ENCODE data around the gene CNN2. TPM values are rescaled to one million over a fixed set of nuclear protein-coding genes. Genes with fewer than 3 reads are reported as not detected.

The CNN2 gene
- total RNA-seq, 2 donors from 2014 or later, result 47.8 to 48.5 TPM

DNA sequence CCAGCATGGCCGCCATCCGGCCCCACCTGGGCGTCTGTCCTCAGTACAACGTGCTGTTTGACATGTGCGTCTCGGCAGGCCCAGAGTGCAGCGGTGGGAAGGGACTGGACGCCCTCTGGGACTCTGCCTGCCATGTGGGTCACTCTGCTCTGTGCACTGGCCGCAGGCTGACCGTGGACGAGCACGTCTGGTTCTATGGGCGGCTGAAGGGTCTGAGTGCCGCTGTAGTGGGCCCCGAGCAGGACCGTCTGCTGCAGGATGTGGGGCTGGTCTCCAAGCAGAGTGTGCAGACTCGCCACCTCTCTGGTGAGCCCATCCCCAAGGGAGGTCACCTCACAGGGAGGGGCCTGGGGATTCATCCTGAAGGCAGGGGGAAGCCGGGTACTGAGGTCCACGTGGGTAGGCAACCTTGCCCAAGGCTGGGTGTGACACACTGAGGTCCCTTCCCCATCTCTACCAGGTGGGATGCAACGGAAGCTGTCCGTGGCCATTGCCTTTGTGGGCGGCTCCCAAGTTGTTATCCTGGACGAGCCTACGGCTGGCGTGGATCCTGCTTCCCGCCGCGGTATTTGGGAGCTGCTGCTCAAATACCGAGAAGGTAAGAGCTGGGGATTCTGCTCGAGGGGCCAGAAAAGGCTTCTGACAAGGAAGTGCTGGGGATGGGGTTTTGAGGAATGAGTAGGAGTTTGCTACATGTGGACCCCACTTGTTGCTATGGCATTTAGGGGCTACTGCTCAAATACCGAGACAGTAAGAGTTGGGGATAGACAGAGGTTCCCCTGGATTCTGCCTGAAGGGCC lies 24.8 kb downstream of the CNN2 start:
- Histone ChIP-seq H3K27ac (no peak overlapping the region), H3K36me3 (no peaks in the 10 kb centered on the region), H3K4me3 (no peak overlapping the region), H3K9me3 (peaks cover under 1 to 7% of the 10 kb centered on the region in 2 donors), H3K27me3 (no peaks in the 10 kb centered on the region), H3K4me1 (no peaks in the 10 kb centered on the region)
- TF ChIP-seq, protein P1, sequence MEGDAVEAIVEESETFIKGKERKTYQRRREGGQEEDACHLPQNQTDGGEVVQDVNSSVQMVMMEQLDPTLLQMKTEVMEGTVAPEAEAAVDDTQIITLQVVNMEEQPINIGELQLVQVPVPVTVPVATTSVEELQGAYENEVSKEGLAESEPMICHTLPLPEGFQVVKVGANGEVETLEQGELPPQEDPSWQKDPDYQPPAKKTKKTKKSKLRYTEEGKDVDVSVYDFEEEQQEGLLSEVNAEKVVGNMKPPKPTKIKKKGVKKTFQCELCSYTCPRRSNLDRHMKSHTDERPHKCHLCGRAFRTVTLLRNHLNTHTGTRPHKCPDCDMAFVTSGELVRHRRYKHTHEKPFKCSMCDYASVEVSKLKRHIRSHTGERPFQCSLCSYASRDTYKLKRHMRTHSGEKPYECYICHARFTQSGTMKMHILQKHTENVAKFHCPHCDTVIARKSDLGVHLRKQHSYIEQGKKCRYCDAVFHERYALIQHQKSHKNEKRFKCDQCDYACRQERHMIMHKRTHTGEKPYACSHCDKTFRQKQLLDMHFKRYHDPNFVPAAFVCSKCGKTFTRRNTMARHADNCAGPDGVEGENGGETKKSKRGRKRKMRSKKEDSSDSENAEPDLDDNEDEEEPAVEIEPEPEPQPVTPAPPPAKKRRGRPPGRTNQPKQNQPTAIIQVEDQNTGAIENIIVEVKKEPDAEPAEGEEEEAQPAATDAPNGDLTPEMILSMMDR (IDR thresholded peaks at IDR 0.05), result no peak
- DNase-seq (ENCODE audit: low spot score), result no peak

DNA sequence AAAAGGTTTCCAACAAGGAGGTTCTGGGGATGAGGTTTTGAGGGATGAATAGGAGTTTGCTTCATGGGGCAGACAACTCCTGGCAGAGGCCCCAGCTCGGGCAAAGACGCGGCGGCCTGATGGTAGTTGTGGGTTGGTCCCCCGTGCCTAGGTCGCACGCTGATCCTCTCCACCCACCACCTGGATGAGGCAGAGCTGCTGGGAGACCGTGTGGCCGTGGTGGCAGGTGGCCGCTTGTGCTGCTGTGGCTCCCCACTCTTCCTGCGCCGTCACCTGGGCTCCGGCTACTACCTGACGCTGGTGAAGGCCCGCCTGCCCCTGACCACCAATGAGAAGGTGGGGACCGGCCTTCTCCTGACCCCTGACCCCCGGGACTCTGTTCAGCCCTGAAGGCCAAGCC lies 25.4 kb downstream of the CNN2 start:
- H3K27me3 ChIP-seq, result no peaks in the 10 kb centered on the region
- H3K4me1 ChIP-seq, result no peaks in the 10 kb centered on the region
- TF ChIP-seq, protein P1 (IDR thresholded peaks at IDR 0.05), result no peak
- DNase-seq (ENCODE audit: low spot score), result no peak
- no peak overlapping the region for H3K27ac ChIP-seq
- H3K36me3 ChIP-seq, result no peaks in the 10 kb centered on the region
- peaks cover 6 to 13% of the 10 kb centered on the region in 2 donors for H3K9me3 ChIP-seq
- H3K4me3 ChIP-seq, result no peak overlapping the region

DNA sequence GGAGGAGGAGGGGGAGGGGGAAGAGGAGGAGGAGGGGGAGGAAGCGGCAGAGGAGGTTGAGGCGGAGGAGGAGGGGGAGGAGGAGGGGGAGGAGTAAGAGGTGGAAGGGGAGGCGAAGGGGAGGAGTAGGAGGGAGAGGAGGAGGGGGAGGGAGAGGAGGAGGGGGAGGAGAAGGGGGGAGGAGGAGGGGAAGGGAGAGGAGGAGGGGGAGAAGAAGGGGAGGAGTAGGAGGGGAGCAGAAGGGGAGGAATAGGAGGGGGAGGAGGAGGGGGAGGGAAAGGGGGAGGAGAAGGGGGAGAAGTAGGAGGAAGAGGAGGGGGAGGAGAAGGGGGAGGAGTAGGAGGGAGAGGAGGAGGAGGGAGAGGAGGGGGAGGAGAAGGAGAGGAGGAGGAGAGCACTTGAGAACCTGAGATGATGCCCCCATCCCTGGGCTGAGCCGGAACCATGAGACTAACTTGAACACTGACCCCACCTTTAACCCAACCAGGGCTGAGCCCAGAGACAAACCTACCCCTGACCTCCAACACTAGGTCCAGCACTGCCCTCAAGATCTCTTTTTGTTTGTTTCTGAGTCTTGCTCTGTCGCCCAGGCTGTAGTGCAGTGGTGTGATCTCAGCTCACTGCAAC lies 26.1 kb downstream of the CNN2 start:
- H3K36me3 ChIP-seq, result no peaks in the 10 kb centered on the region
- H3K9me3 ChIP-seq, result peaks cover 13 to 20% of the 10 kb centered on the region in 2 donors
- H3K4me1 ChIP-seq, result no peaks in the 10 kb centered on the region
- no peaks in the 10 kb centered on the region for H3K27me3 ChIP-seq
- H3K4me3 ChIP-seq, result no peak overlapping the region
- no peak overlapping the region for H3K27ac ChIP-seq
- DNase-seq (ENCODE audit: low spot score), result no peak
- TF ChIP-seq, protein P1 (IDR thresholded peaks at IDR 0.05), result no peak

DNA sequence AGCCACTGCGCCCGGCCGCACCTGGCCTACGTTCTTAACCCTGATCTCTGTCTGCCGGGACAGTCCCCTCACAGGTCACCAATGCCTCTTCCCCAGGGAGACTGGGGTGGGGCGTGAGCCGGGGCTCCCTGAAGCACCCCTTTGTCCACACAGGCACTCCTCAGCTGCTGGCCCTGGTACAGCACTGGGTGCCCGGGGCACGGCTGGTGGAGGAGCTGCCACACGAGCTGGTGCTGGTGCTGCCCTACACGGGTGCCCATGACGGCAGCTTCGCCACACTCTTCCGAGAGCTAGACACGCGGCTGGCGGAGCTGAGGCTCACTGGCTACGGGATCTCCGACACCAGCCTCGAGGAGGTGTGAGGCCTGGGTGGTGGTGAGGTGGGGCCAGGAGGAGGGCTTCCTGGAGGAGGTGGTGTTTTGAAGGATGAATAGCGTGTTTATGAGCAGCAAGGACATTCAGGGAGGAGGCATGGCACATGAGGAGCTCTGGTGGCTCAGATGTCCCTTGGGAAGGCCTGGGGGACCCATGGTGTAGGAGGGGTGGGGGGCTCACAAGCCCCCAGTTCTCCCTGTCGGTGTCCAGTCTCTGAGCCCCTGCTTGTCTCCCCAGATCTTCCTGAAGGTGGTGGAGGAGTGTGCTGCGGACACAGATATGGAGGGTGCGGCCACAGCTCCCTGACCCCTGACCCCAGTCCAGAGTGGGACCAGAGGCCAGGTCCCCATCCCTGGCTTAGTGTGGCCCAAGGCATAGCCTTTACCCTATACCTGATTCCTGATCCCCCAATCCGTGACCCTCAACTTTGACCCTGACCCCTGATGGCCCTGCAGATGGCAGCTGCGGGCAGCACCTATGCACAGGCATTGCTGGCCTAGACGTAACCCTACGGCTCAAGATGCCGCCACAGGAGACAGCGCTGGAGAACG lies 27.0 kb downstream of the CNN2 start:
- H3K9me3 ChIP-seq, result peaks cover 20 to 30% of the 10 kb centered on the region in 2 donors
- TF ChIP-seq, protein P1 (IDR thresholded peaks at IDR 0.05), result no peak
- H3K4me3 ChIP-seq, result no peak overlapping the region
- no peak for DNase-seq (ENCODE audit: low spot score)
- H3K27me3 ChIP-seq, result no peaks in the 10 kb centered on the region
- H3K4me1 ChIP-seq, result no peaks in the 10 kb centered on the region
- no peaks in the 10 kb centered on the region for H3K36me3 ChIP-seq
- no peak overlapping the region for H3K27ac ChIP-seq

DNA sequence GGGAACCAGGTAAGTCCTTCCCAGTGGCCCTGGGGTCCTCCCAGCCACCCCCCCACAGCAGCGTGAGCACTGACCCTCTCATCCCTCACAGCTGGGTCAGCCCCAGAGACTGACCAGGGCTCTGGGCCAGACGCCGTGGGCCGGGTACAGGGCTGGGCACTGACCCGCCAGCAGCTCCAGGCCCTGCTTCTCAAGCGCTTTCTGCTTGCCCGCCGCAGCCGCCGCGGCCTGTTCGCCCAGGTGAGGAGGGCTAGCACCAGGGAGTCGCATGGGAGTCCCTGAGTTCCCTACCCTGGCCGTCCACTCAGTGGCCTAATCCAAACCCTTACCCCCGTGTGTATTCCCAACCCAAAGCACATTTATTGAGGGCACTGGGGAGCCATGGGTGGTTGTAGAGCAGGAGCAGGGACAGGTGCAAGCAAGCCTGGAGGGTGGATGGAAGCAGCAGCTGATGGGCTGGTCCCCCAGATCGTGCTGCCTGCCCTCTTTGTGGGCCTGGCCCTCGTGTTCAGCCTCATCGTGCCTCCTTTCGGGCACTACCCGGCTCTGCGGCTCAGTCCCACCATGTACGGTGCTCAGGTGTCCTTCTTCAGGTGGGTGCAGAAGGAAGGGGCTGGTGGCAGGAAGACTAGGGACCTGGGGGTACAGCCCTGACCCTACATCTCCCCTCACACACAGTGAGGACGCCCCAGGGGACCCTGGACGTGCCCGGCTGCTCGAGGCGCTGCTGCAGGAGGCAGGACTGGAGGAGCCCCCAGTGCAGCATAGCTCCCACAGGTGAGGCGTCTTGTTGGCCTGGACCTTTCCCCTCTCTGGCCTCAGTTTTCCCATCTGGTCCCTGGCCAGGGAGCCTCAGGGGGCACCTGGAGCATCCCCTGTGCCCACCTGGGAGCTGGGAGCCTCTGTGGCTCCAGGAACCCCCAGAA lies 28.0 kb downstream of the CNN2 start:
- TF ChIP-seq, protein P1 (IDR thresholded peaks at IDR 0.05), result no peak
- H3K4me3 ChIP-seq, result no peak overlapping the region
- no peaks in the 10 kb centered on the region for H3K36me3 ChIP-seq
- DNase-seq (ENCODE audit: low spot score), result no peak
- peaks cover 20 to 39% of the 10 kb centered on the region in 2 donors for H3K9me3 ChIP-seq
- H3K4me1 ChIP-seq, result no peaks in the 10 kb centered on the region
- H3K27me3 ChIP-seq, result no peaks in the 10 kb centered on the region
- no peak overlapping the region for H3K27ac ChIP-seq

Measured in right atrium auricular region (tissue), 2 donors.